Lower leg skin (tissue), 3 donors: Measurements from ENCODE around the gene ASS1.

Experiments
- POLR2A ChIP-seq, 2 donors: fragments of 450-650 bp; IDR thresholded peaks; one replicate each; pipeline ENCODE4 v1.6.1; 2016 to 2017; ENCODE audit warnings: antibody characterized with exemption in 2 of 2, mild to moderate bottlenecking in 1 of 2, moderate library complexity in 1 of 2
- TF ChIP-seq, protein P1 (sequence below), 3 donors: fragments of 450-650 bp; IDR thresholded peaks; one replicate each; pipeline ENCODE4 v1.5.1; 2016; ENCODE audit warnings: antibody characterized with exemption in 3 of 3, mild to moderate bottlenecking in 3 of 3, moderate library complexity in 2 of 3

GRCh38 chr9:130518233-130518632, 73.5 kb downstream of the ASS1 start:
- TF ChIP-seq, protein P1, sequence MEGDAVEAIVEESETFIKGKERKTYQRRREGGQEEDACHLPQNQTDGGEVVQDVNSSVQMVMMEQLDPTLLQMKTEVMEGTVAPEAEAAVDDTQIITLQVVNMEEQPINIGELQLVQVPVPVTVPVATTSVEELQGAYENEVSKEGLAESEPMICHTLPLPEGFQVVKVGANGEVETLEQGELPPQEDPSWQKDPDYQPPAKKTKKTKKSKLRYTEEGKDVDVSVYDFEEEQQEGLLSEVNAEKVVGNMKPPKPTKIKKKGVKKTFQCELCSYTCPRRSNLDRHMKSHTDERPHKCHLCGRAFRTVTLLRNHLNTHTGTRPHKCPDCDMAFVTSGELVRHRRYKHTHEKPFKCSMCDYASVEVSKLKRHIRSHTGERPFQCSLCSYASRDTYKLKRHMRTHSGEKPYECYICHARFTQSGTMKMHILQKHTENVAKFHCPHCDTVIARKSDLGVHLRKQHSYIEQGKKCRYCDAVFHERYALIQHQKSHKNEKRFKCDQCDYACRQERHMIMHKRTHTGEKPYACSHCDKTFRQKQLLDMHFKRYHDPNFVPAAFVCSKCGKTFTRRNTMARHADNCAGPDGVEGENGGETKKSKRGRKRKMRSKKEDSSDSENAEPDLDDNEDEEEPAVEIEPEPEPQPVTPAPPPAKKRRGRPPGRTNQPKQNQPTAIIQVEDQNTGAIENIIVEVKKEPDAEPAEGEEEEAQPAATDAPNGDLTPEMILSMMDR (IDR thresholded peaks at IDR 0.05) = no peak
- TF ChIP-seq POLR2A (IDR thresholded peaks at IDR 0.05) = no peak
